Ascending aorta (tissue), 2 donors: ENCODE results near the gene PRPSAP2. TPM values are rescaled to one million over a fixed set of nuclear protein-coding genes. Genes with fewer than 3 reads are reported as not detected.
A peak's percentile ranks its signal among the peaks of the same experiment; 100 is the strongest.

Experiments
- DNase-seq, 2 donors: peaks; one replicate each; pipeline ENCODE4 v3.0.0-alpha.2; 2019; ENCODE audit warnings: low spot score in 2 of 2
- H3K27ac ChIP-seq, 2 donors: fragments of 200-600 bp; sonication (generic); one replicate each; pipeline ENCODE4 v1.5.1; 2016 to 2017; ENCODE audit warnings: mild to moderate bottlenecking in 1 of 2
- H3K27me3 ChIP-seq: fragments of 200-600 bp; sonication (generic); one replicate; pipeline ENCODE4 v1.5.1; 2017
- H3K36me3 ChIP-seq, 2 donors: fragments of 200-600 bp; sonication (generic); one replicate each; pipeline ENCODE4 v1.5.1; 2016
- H3K4me1 ChIP-seq, 2 donors: fragments of 200-600 bp; sonication (generic); one replicate each; pipeline ENCODE4 v1.5.1; 2016 to 2017; ENCODE audit warnings: mild to moderate bottlenecking in 1 of 2
- H3K4me3 ChIP-seq, 2 donors: fragments of 200-600 bp; sonication (generic); one replicate each; pipeline ENCODE4 v1.5.1; 2016 to 2017; ENCODE audit warnings: mild to moderate bottlenecking in 1 of 2
- H3K9me3 ChIP-seq, 2 donors: fragments of 200-600 bp; sonication (generic); one replicate each; pipeline ENCODE4 v1.5.1; 2016
- intact Hi-C: fragments of 100-400 bp; cut with DNase I; formaldehyde crosslinking; loops from one replicate; pipeline ENCODE4 v1.15.1; 2023
- total RNA-seq: library from RNA; depleted of rRNA; stranded (reverse); fragments of >200 nt; gene quantifications from one replicate; pipeline ENCODE4 v1.1.0, GENCODE V29; 2016
- TF ChIP-seq, protein P1 (sequence below), 3 experiments: fragments of 200-600 bp in 2 of 3; fragments of 450-650 bp in 1 of 3; sonication (generic) in 2 of 3; IDR thresholded peaks; one replicate each; pipeline ENCODE4 v1.5.1; 2016 to 2019; ENCODE audit warnings: antibody characterized with exemption in 3 of 3, mild to moderate bottlenecking in 1 of 3, moderate library complexity in 1 of 3

Gene PRPSAP2
- total RNA-seq, 1 donor from 2014 or later: 3.4 TPM

DNA sequence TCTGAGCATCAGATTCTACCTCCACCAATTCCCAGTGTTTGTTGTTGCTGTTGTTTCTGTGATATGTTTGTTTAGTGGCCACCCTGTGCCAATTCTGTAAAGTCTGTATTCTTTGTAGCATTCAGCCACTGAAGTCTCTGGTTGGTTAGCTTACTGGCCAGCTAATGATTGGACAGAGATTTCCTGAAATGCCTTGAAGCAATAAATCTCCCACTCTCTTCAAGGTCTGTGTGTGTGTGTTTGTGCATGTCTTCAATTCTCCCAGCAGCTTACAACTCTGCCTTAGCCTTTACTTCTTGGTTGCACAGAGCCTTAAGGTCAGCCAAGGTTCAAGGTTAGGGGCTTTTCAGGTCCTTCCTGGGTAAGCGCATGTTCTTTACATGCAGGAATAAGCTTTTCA lies 38.2 kb downstream of the PRPSAP2 start:
- Histone ChIP-seq H3K9me3 (peaks cover 0 to 8% of the 10 kb centered on the region in 2 donors), H3K36me3 (peaks cover 9 to 31% of the 10 kb centered on the region in 2 donors), H3K27ac (no peak overlapping the region), H3K27me3 (no peaks in the 10 kb centered on the region), H3K4me3 (no peak overlapping the region), H3K4me1 (no peaks in the 10 kb centered on the region)
- TF ChIP-seq, protein P1, sequence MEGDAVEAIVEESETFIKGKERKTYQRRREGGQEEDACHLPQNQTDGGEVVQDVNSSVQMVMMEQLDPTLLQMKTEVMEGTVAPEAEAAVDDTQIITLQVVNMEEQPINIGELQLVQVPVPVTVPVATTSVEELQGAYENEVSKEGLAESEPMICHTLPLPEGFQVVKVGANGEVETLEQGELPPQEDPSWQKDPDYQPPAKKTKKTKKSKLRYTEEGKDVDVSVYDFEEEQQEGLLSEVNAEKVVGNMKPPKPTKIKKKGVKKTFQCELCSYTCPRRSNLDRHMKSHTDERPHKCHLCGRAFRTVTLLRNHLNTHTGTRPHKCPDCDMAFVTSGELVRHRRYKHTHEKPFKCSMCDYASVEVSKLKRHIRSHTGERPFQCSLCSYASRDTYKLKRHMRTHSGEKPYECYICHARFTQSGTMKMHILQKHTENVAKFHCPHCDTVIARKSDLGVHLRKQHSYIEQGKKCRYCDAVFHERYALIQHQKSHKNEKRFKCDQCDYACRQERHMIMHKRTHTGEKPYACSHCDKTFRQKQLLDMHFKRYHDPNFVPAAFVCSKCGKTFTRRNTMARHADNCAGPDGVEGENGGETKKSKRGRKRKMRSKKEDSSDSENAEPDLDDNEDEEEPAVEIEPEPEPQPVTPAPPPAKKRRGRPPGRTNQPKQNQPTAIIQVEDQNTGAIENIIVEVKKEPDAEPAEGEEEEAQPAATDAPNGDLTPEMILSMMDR (IDR thresholded peaks at IDR 0.05): no peak
- intact Hi-C loops: no loop called here
- peak in 1 of 2 donors; percentile 8 for DNase-seq

GRCh38 chr17:18896947-18897346 lies 39.0 kb downstream of the PRPSAP2 start:
- TF ChIP-seq, protein P1 (IDR thresholded peaks at IDR 0.05): no peak
- intact Hi-C loops: no loop called here
- H3K36me3 ChIP-seq: peaks cover 8 to 28% of the 10 kb centered on the region in 2 donors

DNA sequence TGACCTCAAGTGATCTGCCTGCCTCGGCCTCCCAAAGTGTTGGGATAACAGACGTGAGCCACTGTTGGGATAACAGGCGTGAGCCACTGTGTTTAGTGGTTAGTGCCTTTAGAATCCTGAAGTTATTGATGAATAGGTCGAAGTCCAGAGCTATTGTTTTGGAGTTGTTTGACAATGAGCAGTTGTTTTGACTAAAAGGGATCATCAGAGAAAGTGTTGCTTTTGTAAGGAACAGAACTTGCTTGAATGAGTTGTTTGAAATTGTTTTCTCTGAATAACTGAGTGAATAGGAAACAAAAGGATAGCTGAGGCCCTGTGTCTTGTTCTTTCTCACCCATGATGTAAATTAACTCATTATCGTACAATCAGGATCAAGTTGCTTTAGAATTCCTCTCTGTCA lies 46.6 kb downstream of the PRPSAP2 start:
- intact Hi-C loops: no loop called here
- no peaks in the 10 kb centered on the region for H3K9me3 ChIP-seq
- H3K36me3 ChIP-seq: peaks cover 23 to 47% of the 10 kb centered on the region in 2 donors
- no peaks in the 10 kb centered on the region for H3K27me3 ChIP-seq
- TF ChIP-seq, protein P1 (IDR thresholded peaks at IDR 0.05): no peak
- H3K27ac ChIP-seq: no peak overlapping the region
- H3K4me3 ChIP-seq: no peak overlapping the region
- H3K4me1 ChIP-seq: no peaks in the 10 kb centered on the region
- DNase-seq: no peak

More at GRCh38 chr17:18896947-18897346, 39.0 kb downstream of the PRPSAP2 start:
- Histone ChIP-seq H3K27me3 (no peaks in the 10 kb centered on the region), H3K4me3 (no peak overlapping the region), H3K4me1 (no peaks in the 10 kb centered on the region), H3K9me3 (peaks cover 0 to 8% of the 10 kb centered on the region in 2 donors), H3K27ac (no peak overlapping the region)
- DNase-seq: no peak

DNA sequence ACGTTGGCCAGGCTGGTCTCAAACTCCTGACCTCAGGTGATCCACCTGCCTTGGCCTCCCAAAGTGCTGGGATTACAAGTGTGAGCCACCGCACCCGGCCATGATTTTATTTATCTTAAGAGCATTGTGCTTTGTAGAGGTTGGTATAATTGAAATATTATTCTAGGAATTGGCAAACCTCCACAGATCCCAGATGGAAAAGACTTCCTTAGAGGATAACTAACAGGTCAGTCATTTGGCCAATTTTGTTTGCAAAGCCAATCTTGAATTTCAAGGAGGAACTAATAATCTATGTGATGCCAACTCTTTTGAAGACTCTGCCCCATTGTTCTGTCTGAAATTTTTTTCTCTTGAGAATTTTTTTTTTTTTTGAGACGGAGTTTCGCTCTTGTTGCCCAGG lies 47.3 kb downstream of the PRPSAP2 start:
- TF ChIP-seq, protein P1 (IDR thresholded peaks at IDR 0.05): no peak
- DNase-seq: no peak
- intact Hi-C loops: no loop called here
- H3K27ac ChIP-seq: no peak overlapping the region
- H3K4me3 ChIP-seq: no peak overlapping the region
- H3K27me3 ChIP-seq: no peaks in the 10 kb centered on the region
- H3K36me3 ChIP-seq: peaks cover 26 to 53% of the 10 kb centered on the region in 2 donors
- H3K4me1 ChIP-seq: no peaks in the 10 kb centered on the region
- H3K9me3 ChIP-seq: no peaks in the 10 kb centered on the region

- Histone ChIP-seq H3K9me3 (no peaks in the 10 kb centered on the region), H3K36me3 (peaks cover 37 to 43% of the 10 kb centered on the region in 2 donors), H3K4me1 (no peaks in the 10 kb centered on the region), H3K27me3 (no peaks in the 10 kb centered on the region), H3K27ac (no peak overlapping the region), H3K4me3 (no peak overlapping the region)
- TF ChIP-seq, protein P1 (IDR thresholded peaks at IDR 0.05): no peak
- intact Hi-C loops: no loop called here
- DNase-seq: no peak
These were observed 52.4 kb downstream of the PRPSAP2 start for GRCh38 chr17:18910326-18910725.

- Histone ChIP-seq H3K36me3 (peaks cover 34 to 43% of the 10 kb centered on the region in 2 donors), H3K4me1 (no peaks in the 10 kb centered on the region), H3K9me3 (no peaks in the 10 kb centered on the region), H3K27ac (no peak overlapping the region), H3K27me3 (no peaks in the 10 kb centered on the region), H3K4me3 (no peak overlapping the region)
- DNase-seq: no peak
- TF ChIP-seq, protein P1 (IDR thresholded peaks at IDR 0.05): no peak
- intact Hi-C loops: no loop called here
These were observed 53.0 kb downstream of the PRPSAP2 start for GRCh38 chr17:18910881-18911280.
